Endothelial cell of umbilical vein (primary cell): ENCODE data around the gene DDX4.

Source experiments
- EZH2 ChIP-seq: IDR thresholded peaks from 2 replicates; pipeline ENCODE4 v1.6.1; 2012; ENCODE audit warnings: borderline replicate concordance, low read depth, mild to moderate bottlenecking, moderate library complexity, low read length, inconsistent platforms; ENCODE audit not compliant: severe bottlenecking
- GATA2 ChIP-seq: IDR thresholded peaks from 2 replicates; pipeline ENCODE4 v1.7.0; 2011; ENCODE audit warnings: low read depth, mild to moderate bottlenecking, moderate library complexity, mixed read lengths, low read length; ENCODE audit not compliant: insufficient read length, insufficient read depth
- JUN ChIP-seq: IDR thresholded peaks from 2 replicates; pipeline ENCODE4 v1.6.1; 2011; ENCODE audit warnings: borderline replicate concordance, low read depth; ENCODE audit not compliant: insufficient read length, insufficient read depth
- MAX ChIP-seq: IDR thresholded peaks from 2 replicates; pipeline ENCODE4 v1.6.1; 2011; ENCODE audit not compliant: insufficient read depth, insufficient read length
- MYC ChIP-seq: IDR thresholded peaks from one replicate; pipeline ENCODE4 v1.6.1; 2011; ENCODE audit warnings: mild to moderate bottlenecking, low read depth, low read length
- POLR2A ChIP-seq: IDR thresholded peaks from 2 replicates; pipeline ENCODE4 v1.6.1; 2012; ENCODE audit warnings: low read depth, mild to moderate bottlenecking, control low read depth, low read length
- POLR2AphosphoS5 ChIP-seq: IDR thresholded peaks from 2 replicates; pipeline ENCODE4 v1.6.1; 2012; ENCODE audit warnings: low read depth, mild to moderate bottlenecking, control low read depth, low read length, moderate library complexity; ENCODE audit not compliant: insufficient read depth
- TF ChIP-seq, protein P1 (sequence below), 2 donors: IDR thresholded peaks; 1 replicate in 1 of 2; 2 replicates in 1 of 2; pipeline ENCODE4 v1.5.1; 2011; ENCODE audit warnings: low read length in 2 of 2, mild to moderate bottlenecking in 2 of 2, moderate library complexity in 2 of 2, control low read depth in 1 of 2, inconsistent platforms in 1 of 2, low read depth in 1 of 2; ENCODE audit not compliant: insufficient read depth in 1 of 2; ENCODE audit errors: extremely low read depth in 1 of 2

- TF ChIP-seq, protein P1, sequence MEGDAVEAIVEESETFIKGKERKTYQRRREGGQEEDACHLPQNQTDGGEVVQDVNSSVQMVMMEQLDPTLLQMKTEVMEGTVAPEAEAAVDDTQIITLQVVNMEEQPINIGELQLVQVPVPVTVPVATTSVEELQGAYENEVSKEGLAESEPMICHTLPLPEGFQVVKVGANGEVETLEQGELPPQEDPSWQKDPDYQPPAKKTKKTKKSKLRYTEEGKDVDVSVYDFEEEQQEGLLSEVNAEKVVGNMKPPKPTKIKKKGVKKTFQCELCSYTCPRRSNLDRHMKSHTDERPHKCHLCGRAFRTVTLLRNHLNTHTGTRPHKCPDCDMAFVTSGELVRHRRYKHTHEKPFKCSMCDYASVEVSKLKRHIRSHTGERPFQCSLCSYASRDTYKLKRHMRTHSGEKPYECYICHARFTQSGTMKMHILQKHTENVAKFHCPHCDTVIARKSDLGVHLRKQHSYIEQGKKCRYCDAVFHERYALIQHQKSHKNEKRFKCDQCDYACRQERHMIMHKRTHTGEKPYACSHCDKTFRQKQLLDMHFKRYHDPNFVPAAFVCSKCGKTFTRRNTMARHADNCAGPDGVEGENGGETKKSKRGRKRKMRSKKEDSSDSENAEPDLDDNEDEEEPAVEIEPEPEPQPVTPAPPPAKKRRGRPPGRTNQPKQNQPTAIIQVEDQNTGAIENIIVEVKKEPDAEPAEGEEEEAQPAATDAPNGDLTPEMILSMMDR (IDR thresholded peaks at IDR 0.05; ENCODE audit: extremely low read depth in 1 of 2, insufficient read depth in 1 of 2, low read depth in 1 of 2, low read length in 2 of 2) = no peak
- TF ChIP-seq JUN (no peak), POLR2A (no peak), POLR2AphosphoS5 (no peak), MAX (no peak), MYC (no peak), GATA2 (no peak), EZH2 (no peak)
These were observed 29.1 kb upstream of the DDX4 start for GRCh38 chr5:55708732-55709131.
